ENCODE data around the gene BUB1. TPM values are rescaled to one million over a fixed set of nuclear protein-coding genes. Genes with fewer than 3 reads are reported as not detected.
"Not testable (repeated sequence)": the region's sequence is repeated elsewhere in the genome, so short reads cannot be mapped to it uniquely, and the experiment has no call there.

The BUB1 gene
- total and polyA plus RNA-seq, 2 donors (not counting 1 experiment from before 2014, with no cell fraction given), result 9.9 to 11.2 TPM

- Histone ChIP-seq H2AFZ (ENCODE audit: low read length) (no peak overlapping the region), H3K9ac (ENCODE audit: insufficient read depth, low read length) (no peak overlapping the region), H3K36me3 (ENCODE audit: control insufficient read depth, insufficient read depth, low read length) (no peaks in the 10 kb centered on the region), H3K4me3 (replicated peaks in 1 of 4; ENCODE audit: control extremely low read depth in 1 of 4, insufficient read depth in 1 of 4, low read depth in 3 of 4, low read length in 4 of 4) (no peak overlapping the region), H3K9me3 (ENCODE audit: control insufficient read depth, insufficient read depth, low read depth, low read length) (no peaks in the 10 kb centered on the region), H3K79me2 (ENCODE audit: control insufficient read depth, insufficient read depth, low read length) (no peaks in the 10 kb centered on the region), H3K4me1 (ENCODE audit: control insufficient read depth, extremely low read depth, insufficient read depth, low read length) (no peaks in the 10 kb centered on the region), H4K20me1 (ENCODE audit: control insufficient read depth, extremely low read depth, insufficient read depth, low read length) (no peaks in the 10 kb centered on the region), H3K27me3 (ENCODE audit: control insufficient read depth, insufficient read depth, low read length) (peaks cover 21% of the 10 kb centered on the region), H3K27ac (ENCODE audit: insufficient read depth, low read length) (no peak overlapping the region), H3K4me2 (ENCODE audit: extremely low read depth, insufficient read depth, low read length) (no peak overlapping the region)
- DNase-seq (ENCODE audit: low read depth in 2 of 2), result no peak
- TF ChIP-seq, protein P1, sequence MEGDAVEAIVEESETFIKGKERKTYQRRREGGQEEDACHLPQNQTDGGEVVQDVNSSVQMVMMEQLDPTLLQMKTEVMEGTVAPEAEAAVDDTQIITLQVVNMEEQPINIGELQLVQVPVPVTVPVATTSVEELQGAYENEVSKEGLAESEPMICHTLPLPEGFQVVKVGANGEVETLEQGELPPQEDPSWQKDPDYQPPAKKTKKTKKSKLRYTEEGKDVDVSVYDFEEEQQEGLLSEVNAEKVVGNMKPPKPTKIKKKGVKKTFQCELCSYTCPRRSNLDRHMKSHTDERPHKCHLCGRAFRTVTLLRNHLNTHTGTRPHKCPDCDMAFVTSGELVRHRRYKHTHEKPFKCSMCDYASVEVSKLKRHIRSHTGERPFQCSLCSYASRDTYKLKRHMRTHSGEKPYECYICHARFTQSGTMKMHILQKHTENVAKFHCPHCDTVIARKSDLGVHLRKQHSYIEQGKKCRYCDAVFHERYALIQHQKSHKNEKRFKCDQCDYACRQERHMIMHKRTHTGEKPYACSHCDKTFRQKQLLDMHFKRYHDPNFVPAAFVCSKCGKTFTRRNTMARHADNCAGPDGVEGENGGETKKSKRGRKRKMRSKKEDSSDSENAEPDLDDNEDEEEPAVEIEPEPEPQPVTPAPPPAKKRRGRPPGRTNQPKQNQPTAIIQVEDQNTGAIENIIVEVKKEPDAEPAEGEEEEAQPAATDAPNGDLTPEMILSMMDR (conservative IDR thresholded peaks at IDR 0.05 in 1 of 2, IDR thresholded peaks at IDR 0.05 in 1 of 2; ENCODE audit: low read depth in 1 of 2, low read length in 2 of 2), result no peak
- no peak for TF ChIP-seq EZH2 (IDR thresholded peaks at IDR 0.05; ENCODE audit: low read length, missing control alignments)
Measured at GRCh38 chr2:110691612-110692258, 13.9 kb upstream of the BUB1 start.

DNA sequence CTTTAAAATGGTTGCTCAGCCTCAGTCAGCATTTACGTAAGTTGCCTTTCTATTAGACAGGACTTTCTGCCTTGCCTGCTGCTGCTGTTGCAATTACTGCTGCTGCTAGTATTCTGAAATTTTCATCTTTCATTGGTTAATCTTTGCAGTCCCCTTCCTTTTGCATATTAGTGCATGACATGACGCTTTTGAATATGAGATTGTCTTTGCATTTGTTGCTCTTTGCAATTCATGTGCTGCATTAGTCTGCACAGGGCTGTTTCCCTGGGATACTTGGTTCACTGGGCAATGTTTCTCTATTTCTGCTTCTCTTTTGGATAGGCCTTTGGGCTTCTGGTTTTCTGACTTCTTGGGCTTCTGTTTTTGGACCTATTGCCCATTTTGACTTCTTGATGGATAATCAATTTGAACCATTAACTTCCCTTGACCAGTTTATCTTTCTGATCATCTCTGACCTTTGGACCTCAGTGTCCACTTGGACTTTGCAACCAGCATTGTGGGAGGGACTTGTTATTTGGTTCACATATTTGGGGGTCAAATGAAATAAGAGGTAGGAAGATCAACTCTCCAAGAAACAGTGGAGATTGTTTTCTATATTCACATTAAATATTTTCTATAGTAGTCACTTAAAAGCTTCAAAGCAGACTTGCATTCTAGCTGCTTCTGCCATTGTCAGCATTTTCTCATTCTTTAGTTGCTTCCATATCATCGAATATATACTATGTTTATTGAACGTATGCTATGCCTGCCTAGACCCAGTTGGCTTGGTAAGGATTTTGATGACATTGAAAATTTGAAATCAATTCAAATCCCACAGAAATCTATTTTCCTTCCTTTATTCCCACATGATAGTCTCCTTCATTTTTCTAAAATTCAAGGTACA lies 12.5 kb upstream of the BUB1 start:
- H3K9me3 ChIP-seq (ENCODE audit: control insufficient read depth, insufficient read depth, low read depth, low read length), result no peaks in the 10 kb centered on the region
- no peaks in the 10 kb centered on the region for H3K36me3 ChIP-seq (ENCODE audit: control insufficient read depth, insufficient read depth, low read length)
- H2AFZ ChIP-seq (ENCODE audit: low read length), result no peak overlapping the region
- no peak overlapping the region for H3K27ac ChIP-seq (ENCODE audit: insufficient read depth, low read length)
- H3K4me2 ChIP-seq (ENCODE audit: extremely low read depth, insufficient read depth, low read length), result no peak overlapping the region
- no peaks in the 10 kb centered on the region for H3K4me1 ChIP-seq (ENCODE audit: control insufficient read depth, extremely low read depth, insufficient read depth, low read length)
- peaks cover 27% of the 10 kb centered on the region for H3K27me3 ChIP-seq (ENCODE audit: control insufficient read depth, insufficient read depth, low read length)
- no peak overlapping the region for H3K4me3 ChIP-seq (replicated peaks in 1 of 4; ENCODE audit: control extremely low read depth in 1 of 4, insufficient read depth in 1 of 4, low read depth in 3 of 4, low read length in 4 of 4)
- H4K20me1 ChIP-seq (ENCODE audit: control insufficient read depth, extremely low read depth, insufficient read depth, low read length), result no peaks in the 10 kb centered on the region
- H3K9ac ChIP-seq (ENCODE audit: insufficient read depth, low read length), result no peak overlapping the region
- DNase-seq (ENCODE audit: low read depth in 2 of 2), result no peak
- TF ChIP-seq EZH2 (IDR thresholded peaks at IDR 0.05; ENCODE audit: low read length, missing control alignments), result no peak
- H3K79me2 ChIP-seq (ENCODE audit: control insufficient read depth, insufficient read depth, low read length), result no peaks in the 10 kb centered on the region

DNA sequence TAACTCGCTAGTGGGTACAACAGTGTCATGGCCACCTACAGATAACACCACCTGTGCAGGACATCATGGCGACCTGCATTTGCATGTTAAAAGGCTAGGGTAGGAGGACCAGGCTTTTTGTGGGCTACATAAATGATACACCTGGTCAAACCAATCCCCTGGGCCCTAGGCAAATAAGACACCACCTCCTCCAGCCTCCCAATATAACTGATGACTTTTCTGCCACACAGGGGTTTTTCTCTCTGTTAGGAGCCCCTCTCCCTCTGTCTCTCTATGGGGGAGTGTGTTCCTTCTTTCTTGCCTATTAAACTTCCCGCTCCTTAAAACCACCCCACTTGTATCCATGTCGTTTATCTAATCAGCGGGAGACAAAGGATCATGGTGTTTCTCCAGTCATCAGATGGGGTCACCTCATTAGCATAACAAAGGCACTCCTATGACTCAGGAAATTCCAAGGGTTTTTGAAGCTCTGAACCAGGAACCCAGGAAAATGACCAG lies 10.8 kb upstream of the BUB1 start:
- Histone ChIP-seq H4K20me1 (ENCODE audit: control insufficient read depth, extremely low read depth, insufficient read depth, low read length) (no peaks in the 10 kb centered on the region), H3K27me3 (ENCODE audit: control insufficient read depth, insufficient read depth, low read length) (peaks cover 28% of the 10 kb centered on the region), H3K27ac (ENCODE audit: insufficient read depth, low read length) (no peak overlapping the region), H3K4me2 (ENCODE audit: extremely low read depth, insufficient read depth, low read length) (no peak overlapping the region), H3K4me1 (ENCODE audit: control insufficient read depth, extremely low read depth, insufficient read depth, low read length) (no peaks in the 10 kb centered on the region), H3K9me3 (ENCODE audit: control insufficient read depth, insufficient read depth, low read depth, low read length) (no peaks in the 10 kb centered on the region), H3K79me2 (ENCODE audit: control insufficient read depth, insufficient read depth, low read length) (no peaks in the 10 kb centered on the region), H3K36me3 (ENCODE audit: control insufficient read depth, insufficient read depth, low read length) (no peaks in the 10 kb centered on the region), H3K9ac (ENCODE audit: insufficient read depth, low read length) (no peak overlapping the region), H3K4me3 (replicated peaks in 1 of 4; ENCODE audit: control extremely low read depth in 1 of 4, insufficient read depth in 1 of 4, low read depth in 3 of 4, low read length in 4 of 4) (no peak overlapping the region), H2AFZ (ENCODE audit: low read length) (no peak overlapping the region)
- no peak for TF ChIP-seq EZH2 (IDR thresholded peaks at IDR 0.05; ENCODE audit: low read length, missing control alignments)
- TF ChIP-seq, protein P1 (conservative IDR thresholded peaks at IDR 0.05 in 1 of 2, IDR thresholded peaks at IDR 0.05 in 1 of 2; ENCODE audit: low read depth in 1 of 2, low read length in 2 of 2), result no peak
- peak in 1 of 2 donors; percentile 84 for DNase-seq (ENCODE audit: low read depth in 2 of 2)

GRCh38 chr2:110687775-110688484 lies 10.1 kb upstream of the BUB1 start:
- not testable (repeated sequence) for H3K27ac ChIP-seq (ENCODE audit: insufficient read depth, low read length); H3K9me3 ChIP-seq (ENCODE audit: control insufficient read depth, insufficient read depth, low read depth, low read length); H3K9ac ChIP-seq (ENCODE audit: insufficient read depth, low read length); H3K4me1 ChIP-seq (ENCODE audit: control insufficient read depth, extremely low read depth, insufficient read depth, low read length); H3K4me3 ChIP-seq (replicated peaks in 1 of 4; ENCODE audit: control extremely low read depth in 1 of 4, insufficient read depth in 1 of 4, low read depth in 3 of 4, low read length in 4 of 4); DNase-seq (ENCODE audit: low read depth in 2 of 2); H4K20me1 ChIP-seq (ENCODE audit: control insufficient read depth, extremely low read depth, insufficient read depth, low read length); H2AFZ ChIP-seq (ENCODE audit: low read length); H3K4me2 ChIP-seq (ENCODE audit: extremely low read depth, insufficient read depth, low read length); H3K79me2 ChIP-seq (ENCODE audit: control insufficient read depth, insufficient read depth, low read length); H3K36me3 ChIP-seq (ENCODE audit: control insufficient read depth, insufficient read depth, low read length)
- peaks cover 25% of the 10 kb centered on the region for H3K27me3 ChIP-seq (ENCODE audit: control insufficient read depth, insufficient read depth, low read length)
